Neuronal stem cell (in vitro differentiated cells): ENCODE measurements around the gene SND1.

Source experiments
- DNase-seq: peaks from one replicate; pipeline ENCODE4 v3.0.0-alpha.2; 2013; ENCODE audit warnings: low spot score
- H2AFZ ChIP-seq: one replicate; pipeline ENCODE4 v1.6.1; 2013; ENCODE audit warnings: mild to moderate bottlenecking, low read length, inconsistent platforms
- H2AK5ac ChIP-seq: 2 replicates; pipeline ENCODE4 v1.6.1; 2013; ENCODE audit warnings: low read depth, mild to moderate bottlenecking, inconsistent platforms, low read length, moderate library complexity, mixed read lengths
- H2BK120ac ChIP-seq: 2 replicates; pipeline ENCODE4 v1.6.1; 2013; ENCODE audit warnings: low read depth, mild to moderate bottlenecking, inconsistent platforms, low read length, moderate library complexity, mixed read lengths
- H2BK12ac ChIP-seq: one replicate; pipeline ENCODE4 v1.6.1; 2013; ENCODE audit warnings: low read length, inconsistent platforms
- H2BK15ac ChIP-seq: 2 replicates; pipeline ENCODE4 v1.6.1; 2013; ENCODE audit warnings: mild to moderate bottlenecking, low read length, inconsistent platforms, mixed read lengths
- H2BK5ac ChIP-seq: one replicate; pipeline ENCODE4 v1.6.1; 2013; ENCODE audit warnings: inconsistent platforms, mild to moderate bottlenecking, low read length, moderate library complexity
- H3K14ac ChIP-seq: one replicate; pipeline ENCODE4 v1.6.1; 2013; ENCODE audit warnings: low read length, inconsistent platforms
- H3K18ac ChIP-seq: 2 replicates; pipeline ENCODE4 v1.6.1; 2013; ENCODE audit warnings: low read length, inconsistent platforms
- H3K23ac ChIP-seq: 2 replicates; pipeline ENCODE4 v1.6.1; 2013; ENCODE audit warnings: low read depth, mild to moderate bottlenecking, mixed read lengths, low read length, inconsistent platforms; ENCODE audit not compliant: poor library complexity
- H3K27ac ChIP-seq: replicated peaks from 3 replicates; pipeline ENCODE4 v1.5.1; 2013; ENCODE audit warnings: low read length, inconsistent platforms
- H3K27me3 ChIP-seq, 3 experiments: 2 replicates each; pipeline ENCODE4 v1.6.1; 2013; ENCODE audit warnings: low read length in 3 of 3, mild to moderate bottlenecking in 2 of 3, inconsistent platforms in 1 of 3, low read depth in 1 of 3, mixed read lengths in 1 of 3, moderate library complexity in 1 of 3; ENCODE audit not compliant: control insufficient read depth in 3 of 3, insufficient read depth in 3 of 3
- H3K36me3 ChIP-seq, 2 donors: replicated peaks in 1 of 2; 2 replicates each; pipeline ENCODE4 v1.6.1; 2013; ENCODE audit warnings: low read length in 2 of 2; ENCODE audit not compliant: control insufficient read depth in 2 of 2, insufficient read depth in 2 of 2
- H3K4ac ChIP-seq: 2 replicates; pipeline ENCODE4 v1.6.1; 2013; ENCODE audit warnings: inconsistent platforms, mild to moderate bottlenecking, low read length, moderate library complexity
- H3K4me1 ChIP-seq, 2 donors: 1 replicate in 1 of 2; 2 replicates in 1 of 2; pipeline ENCODE4 v1.6.1; 2013; ENCODE audit warnings: low read length in 2 of 2, low read depth in 1 of 2; ENCODE audit not compliant: control insufficient read depth in 2 of 2, insufficient read depth in 1 of 2
- H3K4me2 ChIP-seq: one replicate; pipeline ENCODE4 v1.6.1; 2013; ENCODE audit warnings: mild to moderate bottlenecking, low read length, inconsistent platforms; ENCODE audit not compliant: insufficient read depth, poor library complexity, severe bottlenecking
- H3K4me3 ChIP-seq, 2 donors: 2 replicates each; pipeline ENCODE4 v1.5.1; 2013; ENCODE audit warnings: low read length in 2 of 2, mild to moderate bottlenecking in 2 of 2, inconsistent platforms in 1 of 2, moderate library complexity in 1 of 2
- H3K79me1 ChIP-seq: one replicate; pipeline ENCODE4 v1.6.1; 2013; ENCODE audit warnings: low read depth, mild to moderate bottlenecking, inconsistent platforms, low read length, moderate library complexity
- H3K9ac ChIP-seq: one replicate; pipeline ENCODE4 v1.6.1; 2013; ENCODE audit warnings: mild to moderate bottlenecking, low read depth, low read length, inconsistent platforms; ENCODE audit not compliant: poor library complexity
- H3K9me3 ChIP-seq, 2 donors: replicated peaks in 1 of 2; 2 replicates each; pipeline versions ENCODE3 to v1.6.1; 2013; ENCODE audit warnings: low read length in 2 of 2, mild to moderate bottlenecking in 2 of 2, inconsistent platforms in 1 of 2, low read depth in 1 of 2, mixed read lengths in 1 of 2, moderate library complexity in 1 of 2; ENCODE audit not compliant: control insufficient read depth in 2 of 2, insufficient read depth in 1 of 2
- H4K8ac ChIP-seq: one replicate; pipeline ENCODE4 v1.6.1; 2013; ENCODE audit warnings: low read depth, mild to moderate bottlenecking, inconsistent platforms, low read length, moderate library complexity
- H4K91ac ChIP-seq: one replicate; pipeline ENCODE4 v1.6.1; 2013; ENCODE audit warnings: low read length, low read depth, mild to moderate bottlenecking, inconsistent platforms; ENCODE audit not compliant: poor library complexity
- WGBS, 2 donors: extraction: QIAGEN DNeasy Blood & Tissue Kit; methylation state at CpG; one replicate each; pipeline ENCODE4 v1.1.7; 2013; ENCODE audit warnings: missing lambda C conversion rate in 2 of 2, mixed read lengths in 1 of 2; ENCODE audit not compliant: insufficient read length in 2 of 2, insufficient replicate concordance in 1 of 2; ENCODE audit errors: extremely low coverage in 2 of 2; 5-methylcytosine and 5-hydroxymethylcytosine counted together

The SND1 gene

GRCh38 chr7:127948930-127949329 is 296.9 kb downstream of the SND1 start:
- no peaks in the 10 kb centered on the region for H3K9me3 ChIP-seq
- WGBS, 2 donors = no CpG with 5 or more reads among the region's 2 CpGs
- H2BK15ac ChIP-seq = no peak overlapping the region
- H3K4me2 ChIP-seq = no peak overlapping the region
- H2AFZ ChIP-seq = no peak overlapping the region
- H3K23ac ChIP-seq = no peak overlapping the region
- H3K27me3 ChIP-seq = no peaks in the 10 kb centered on the region
- H3K4ac ChIP-seq = no peak overlapping the region
- no peak overlapping the region for H3K4me3 ChIP-seq
- no peak overlapping the region for H2BK5ac ChIP-seq
- H3K14ac ChIP-seq = no peak overlapping the region
- no peak overlapping the region for H3K27ac ChIP-seq
- H2AK5ac ChIP-seq = no peak overlapping the region
- peaks cover 0 to 2% of the 10 kb centered on the region in 2 donors for H3K36me3 ChIP-seq
- H3K79me1 ChIP-seq = no peaks in the 10 kb centered on the region
- H2BK12ac ChIP-seq = no peak overlapping the region
- peaks cover 17 to 18% of the 10 kb centered on the region in 2 donors for H3K4me1 ChIP-seq
- no peak overlapping the region for H3K9ac ChIP-seq
- no peak overlapping the region for H4K91ac ChIP-seq
- DNase-seq = no peak
- H3K18ac ChIP-seq = no peak overlapping the region
- no peak overlapping the region for H4K8ac ChIP-seq
- no peak overlapping the region for H2BK120ac ChIP-seq

GRCh38 chr7:127949769-127950222 is 297.8 kb downstream of the SND1 start:
- Histone ChIP-seq H3K14ac (no peak overlapping the region), H3K9ac (no peak overlapping the region), H3K27me3 (no peaks in the 10 kb centered on the region), H3K18ac (no peak overlapping the region), H3K79me1 (no peaks in the 10 kb centered on the region), H2BK15ac (no peak overlapping the region), H3K27ac (no peak overlapping the region), H3K4me2 (no peak overlapping the region), H3K4me3 (no peak overlapping the region), H2AK5ac (no peak overlapping the region), H3K36me3 (peaks cover 0 to 1% of the 10 kb centered on the region in 2 donors), H3K23ac (no peak overlapping the region), H2BK5ac (no peak overlapping the region), H3K9me3 (no peaks in the 10 kb centered on the region), H3K4me1 (peaks cover 17% of the 10 kb centered on the region in 2 donors), H3K4ac (no peak overlapping the region), H2BK120ac (no peak overlapping the region), H2BK12ac (no peak overlapping the region), H4K8ac (no peak overlapping the region), H4K91ac (no peak overlapping the region), H2AFZ (no peak overlapping the region)
- no CpG with 5 or more reads among the region's 1 CpG for WGBS, 2 donors
- DNase-seq = no peak

- no peak overlapping the region for H3K23ac ChIP-seq
- H2AFZ ChIP-seq = no peak overlapping the region
These were observed 298.4 kb downstream of the SND1 start for GRCh38 chr7:127950233-127950935.

GRCh38 chr7:127953423-127954356 is 301.7 kb downstream of the SND1 start:
- peaks cover 17 to 18% of the 10 kb centered on the region in 2 donors for H3K4me1 ChIP-seq
- H3K18ac ChIP-seq = no peak overlapping the region
- no peak overlapping the region for H2BK120ac ChIP-seq
- H3K4me2 ChIP-seq = no peak overlapping the region
- H3K23ac ChIP-seq = no peak overlapping the region
- WGBS, 2 donors = no CpG with 5 or more reads among the region's 5 CpGs
- no peaks in the 10 kb centered on the region for H3K36me3 ChIP-seq
- H3K27ac ChIP-seq = no peak overlapping the region
- no peak overlapping the region for H3K4me3 ChIP-seq
- no peak overlapping the region for H2BK5ac ChIP-seq
- H3K4ac ChIP-seq = no peak overlapping the region
- no peak for DNase-seq
- no peak overlapping the region for H4K8ac ChIP-seq
- no peak overlapping the region for H2BK12ac ChIP-seq
- H3K27me3 ChIP-seq = no peaks in the 10 kb centered on the region
- H2AFZ ChIP-seq = no peak overlapping the region
- no peak overlapping the region for H3K14ac ChIP-seq
- H3K9me3 ChIP-seq = no peaks in the 10 kb centered on the region
- H3K79me1 ChIP-seq = no peaks in the 10 kb centered on the region
- H2AK5ac ChIP-seq = no peak overlapping the region
- H2BK15ac ChIP-seq = no peak overlapping the region
- no peak overlapping the region for H4K91ac ChIP-seq
- H3K9ac ChIP-seq = no peak overlapping the region

More at GRCh38 chr7:127950233-127950935, 298.4 kb downstream of the SND1 start:
- H3K79me1 ChIP-seq = no peaks in the 10 kb centered on the region
- no peak overlapping the region for H2BK12ac ChIP-seq
- no peak overlapping the region for H3K18ac ChIP-seq
- H3K9me3 ChIP-seq = no peaks in the 10 kb centered on the region
- H3K36me3 ChIP-seq = no peaks in the 10 kb centered on the region
- no peak overlapping the region for H3K4ac ChIP-seq
- WGBS, 2 donors = no CpG with 5 or more reads among the region's 6 CpGs
- no peak for DNase-seq
- H3K27me3 ChIP-seq = no peaks in the 10 kb centered on the region
- no peak overlapping the region for H3K27ac ChIP-seq
- H3K14ac ChIP-seq = no peak overlapping the region
- H2BK15ac ChIP-seq = no peak overlapping the region
- no peak overlapping the region for H4K91ac ChIP-seq
- H3K4me3 ChIP-seq = no peak overlapping the region
- no peak overlapping the region for H3K4me2 ChIP-seq
- no peak overlapping the region for H4K8ac ChIP-seq
- peaks cover 17 to 18% of the 10 kb centered on the region in 2 donors for H3K4me1 ChIP-seq
- H2BK120ac ChIP-seq = no peak overlapping the region
- no peak overlapping the region for H2AK5ac ChIP-seq
- no peak overlapping the region for H2BK5ac ChIP-seq
- H3K9ac ChIP-seq = no peak overlapping the region
